ENCODE measurements around the gene PRDM9. TPM values are rescaled to one million over a fixed set of nuclear protein-coding genes. Genes with fewer than 3 reads are reported as not detected.
A peak's percentile ranks its signal among the peaks of the same experiment; 100 is the strongest.
"Not testable (repeated sequence)": the region's sequence is repeated elsewhere in the genome, so short reads cannot be mapped to it uniquely, and the experiment has no call there.

The PRDM9 gene
- not detected for polyA plus RNA-seq (ENCODE audit: insufficient read length in 3 of 3)
- long read RNA-seq, donor 1: 0 reads
- long read RNA-seq, donor 2: 0 reads
- long read RNA-seq, donor 3: 0 reads
- long read RNA-seq, donor 4: 0 reads
- long read RNA-seq, donor 5: 0 reads
- long read RNA-seq, donor 6: 0 reads
- long read RNA-seq, donor 7: 0 reads
- long read RNA-seq, donor 8: 0 reads
- long read RNA-seq, donor 9: 0 reads
- long read RNA-seq, donor 10: 0 reads
- long read RNA-seq, donor 11: 0 reads
- long read RNA-seq, donor 12: 0 reads
- long read RNA-seq, donor 13: 0 reads
- long read RNA-seq, donor 14: 0 reads
- long read RNA-seq, donor 15: 0 reads
- long read RNA-seq, donor 16: 0 reads

DNA sequence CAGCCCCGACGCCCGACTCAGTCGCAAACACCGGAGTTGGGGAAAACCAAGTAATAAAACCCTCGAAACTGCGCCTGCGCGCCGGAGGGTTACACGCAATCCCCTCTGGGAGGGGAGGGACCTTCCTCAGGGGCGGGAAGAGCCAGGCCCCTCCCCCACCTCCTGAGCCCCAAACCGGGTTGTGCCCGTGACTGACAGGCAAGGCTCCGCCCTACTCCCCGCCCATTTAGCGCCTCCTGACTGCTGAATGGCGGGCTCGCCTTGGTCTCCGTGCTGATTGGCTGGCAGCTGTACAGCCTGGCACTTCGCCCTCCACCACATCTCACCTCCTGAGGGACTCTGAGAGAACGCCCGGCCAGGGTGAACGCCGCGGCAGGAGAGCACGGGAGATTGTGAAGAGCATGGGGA is at the start of gene PRDM9:
Gene PRDM9, plus strand, starts transcription at position 332 of the 408 bp plus-strand sequence. CDS start 1,425 bp downstream, outside the sequence.
- DNase-seq: peak; percentile 44

DNA sequence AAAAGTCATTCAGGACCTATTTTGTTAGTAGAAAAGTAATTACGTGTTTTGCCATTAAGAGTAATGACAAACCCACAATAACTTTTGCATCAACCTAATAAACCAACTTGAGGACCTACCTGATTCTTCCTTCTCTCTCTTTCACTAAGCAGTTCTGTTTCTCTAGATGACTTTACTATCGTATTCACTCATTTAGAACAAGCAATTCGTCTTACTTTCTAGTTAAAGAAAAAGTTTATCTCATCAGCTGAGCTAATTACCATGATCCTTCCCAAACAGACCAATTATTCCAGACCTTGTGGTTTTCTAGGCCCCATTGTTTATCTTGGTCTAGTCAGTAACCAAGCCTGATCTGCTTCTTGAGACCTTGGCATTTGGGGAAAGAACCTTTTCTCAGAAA is 49.6 kb upstream of the PRDM9 start:
- no peak for DNase-seq

DNA sequence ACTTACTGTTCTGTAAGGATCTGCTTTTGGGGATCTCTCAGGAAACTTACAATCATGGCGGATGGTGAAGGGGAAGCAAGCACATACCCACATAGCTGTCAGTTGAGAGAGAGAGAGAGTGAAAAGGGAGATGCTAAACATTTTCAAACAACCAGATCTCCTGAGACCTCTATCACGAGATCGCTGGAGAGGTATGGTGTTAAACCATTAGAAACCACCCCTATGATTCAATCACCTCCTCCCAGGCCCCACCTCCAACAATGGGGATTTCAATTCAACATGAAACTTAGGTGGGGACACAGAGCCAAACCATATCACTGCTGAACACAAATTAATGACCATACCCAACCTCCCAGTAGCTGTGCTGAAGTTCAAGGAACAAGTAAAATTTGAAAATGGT is 48.2 kb upstream of the PRDM9 start:
- DNase-seq: no peak

DNA sequence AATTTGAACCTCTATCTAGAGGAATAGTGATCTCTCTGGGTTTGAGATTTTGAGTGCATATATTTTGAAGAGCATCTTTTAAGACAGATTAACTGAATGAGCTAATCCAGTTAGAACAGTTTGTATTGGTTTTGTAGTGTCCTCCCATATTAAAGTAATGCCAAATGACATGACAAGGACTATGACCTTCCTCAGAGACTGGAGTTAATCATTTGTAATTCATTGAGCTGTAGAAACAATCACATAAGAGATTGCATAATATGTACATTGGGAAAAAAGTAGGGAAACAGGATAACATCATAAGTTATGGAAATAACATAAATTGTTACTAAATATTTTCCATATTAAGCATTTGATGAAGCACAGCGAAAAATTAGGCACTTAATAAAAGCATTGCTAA is 45.8 kb upstream of the PRDM9 start:
- DNase-seq: no peak

DNA sequence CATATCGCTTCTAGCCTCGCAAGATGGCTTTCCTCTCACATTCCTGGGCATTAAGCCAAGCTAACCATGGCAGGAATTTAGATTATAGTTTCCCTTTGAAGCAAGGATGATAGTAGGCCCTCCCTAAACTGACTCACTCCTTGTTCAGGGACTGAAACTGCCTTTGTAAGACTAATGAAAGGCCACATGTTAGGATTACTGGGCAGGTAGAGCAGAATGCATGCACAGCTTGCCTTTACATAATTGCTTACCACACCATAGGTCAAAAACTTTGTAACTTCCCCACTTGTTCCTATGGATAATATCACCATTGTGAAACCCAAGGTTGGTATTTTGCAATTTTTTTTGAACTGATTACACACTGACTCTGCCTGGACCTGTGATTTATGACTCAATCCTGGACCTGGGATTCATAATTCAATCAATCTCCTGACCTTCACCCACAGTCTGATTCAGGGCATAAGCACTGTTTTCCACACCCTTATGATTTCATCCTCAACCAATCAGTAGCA is 41.0 kb upstream of the PRDM9 start:
- DNase-seq: no peak

DNA sequence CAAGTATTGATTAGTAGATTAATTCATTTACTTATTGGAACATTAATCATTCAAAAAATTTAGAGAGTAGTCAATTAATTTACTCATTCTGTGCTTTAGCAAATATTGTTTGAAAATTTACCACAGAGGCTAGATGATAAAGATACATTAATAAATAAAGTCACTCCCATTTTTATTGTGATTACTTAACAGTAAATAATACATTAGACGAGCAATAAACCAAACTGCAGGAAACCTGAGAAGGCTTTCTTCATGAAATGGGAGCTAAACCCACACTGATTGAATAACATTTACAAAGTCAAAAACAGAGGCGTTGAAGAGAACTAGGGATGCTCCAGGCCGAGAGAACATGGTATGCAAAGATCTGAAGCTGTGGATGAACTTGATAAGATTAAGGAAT is 38.8 kb upstream of the PRDM9 start:
- no peak for DNase-seq

DNA sequence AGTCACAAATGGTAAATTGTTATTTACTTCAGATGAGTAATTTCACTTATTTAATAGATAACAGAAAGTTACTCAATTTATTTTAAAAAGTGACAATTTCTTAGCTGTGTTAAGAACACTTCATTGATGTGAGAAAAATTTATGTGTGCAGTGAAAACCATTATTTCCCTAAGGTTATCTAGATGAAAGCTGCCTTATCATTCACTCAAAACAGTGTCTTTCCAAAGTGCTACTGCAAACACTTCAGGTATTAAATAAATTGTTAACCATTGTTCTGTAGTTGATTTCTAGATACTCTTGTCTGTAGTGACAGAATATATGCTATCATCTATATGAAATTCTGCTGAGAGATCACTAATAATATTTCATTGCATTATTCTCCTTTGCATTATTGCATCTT is 33.5 kb upstream of the PRDM9 start:
- no peak for DNase-seq

DNA sequence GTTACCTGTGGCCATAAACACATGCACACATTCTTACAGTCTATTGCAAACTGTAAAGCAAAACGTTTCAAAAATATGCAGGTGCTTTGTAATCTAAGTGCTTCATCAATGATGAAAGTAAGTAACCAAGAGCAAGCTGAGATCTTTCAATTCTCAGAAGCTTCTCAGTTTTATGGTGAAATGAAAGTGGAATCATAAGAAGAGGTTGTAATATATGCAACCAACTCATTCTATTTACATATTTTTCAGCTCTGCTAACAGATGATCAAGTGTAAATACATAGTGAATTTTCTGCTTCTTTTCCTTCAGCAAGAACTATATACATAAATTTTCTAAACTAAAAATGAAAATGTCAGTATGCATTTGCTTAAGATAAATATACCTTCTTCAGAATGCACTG is 33.1 kb upstream of the PRDM9 start:
- DNase-seq: no peak

DNA sequence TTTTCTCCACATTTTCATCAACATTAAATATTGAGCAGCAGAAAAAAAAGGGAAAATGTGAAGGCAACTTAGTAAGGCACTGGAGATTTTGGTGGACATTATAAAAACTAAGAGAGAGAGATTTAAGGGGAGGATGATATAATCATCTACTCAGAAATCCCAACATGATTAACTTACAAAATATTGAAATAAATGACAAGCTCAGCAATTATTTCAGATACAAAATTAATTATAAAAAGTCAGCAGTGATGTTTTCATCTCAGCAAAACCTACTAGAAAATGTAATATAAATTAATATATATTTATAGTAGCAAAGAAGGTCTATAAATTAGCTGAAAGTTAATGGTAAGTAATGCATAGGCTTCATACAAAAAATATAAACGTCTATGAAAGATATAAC is 30.8 kb upstream of the PRDM9 start:
- DNase-seq: no peak

DNA sequence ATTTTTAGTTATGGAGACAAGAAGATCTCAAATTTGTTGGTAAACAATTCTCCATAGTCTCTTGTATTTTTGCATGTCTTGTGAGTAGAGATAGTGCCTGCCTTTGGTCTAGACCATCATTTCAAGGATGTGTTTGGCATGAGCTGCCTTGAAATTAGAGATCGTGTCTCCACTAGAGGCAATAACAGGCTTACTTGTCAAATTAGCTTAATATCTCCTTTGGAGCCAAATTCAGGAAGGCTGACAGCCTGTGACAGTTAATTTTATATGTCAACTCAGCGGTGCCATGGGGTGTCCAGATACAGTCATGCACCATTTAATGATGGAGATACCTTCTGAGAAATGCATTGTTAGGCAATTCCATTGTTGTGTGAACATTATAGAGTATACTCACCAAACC is 24.8 kb upstream of the PRDM9 start:
- no peak for DNase-seq

DNA sequence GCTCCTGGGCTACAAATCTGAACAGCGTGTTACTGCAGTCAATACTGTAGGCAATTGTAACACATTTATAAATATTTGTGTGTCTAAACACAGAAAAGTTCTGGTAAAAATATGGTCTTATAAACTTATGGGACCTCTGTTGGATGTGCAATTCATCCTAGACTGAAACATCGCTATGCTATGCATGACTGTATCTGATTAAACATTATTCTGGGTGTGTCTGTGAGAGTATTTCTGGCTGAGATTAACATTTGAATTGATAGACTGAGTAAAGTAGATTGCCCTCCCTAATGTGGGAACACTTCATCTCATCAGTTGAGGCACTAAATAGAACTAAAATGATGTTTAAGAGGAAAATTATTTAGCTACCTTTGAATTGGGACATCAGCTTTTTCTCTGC is 24.3 kb upstream of the PRDM9 start:
- no peak for DNase-seq

DNA sequence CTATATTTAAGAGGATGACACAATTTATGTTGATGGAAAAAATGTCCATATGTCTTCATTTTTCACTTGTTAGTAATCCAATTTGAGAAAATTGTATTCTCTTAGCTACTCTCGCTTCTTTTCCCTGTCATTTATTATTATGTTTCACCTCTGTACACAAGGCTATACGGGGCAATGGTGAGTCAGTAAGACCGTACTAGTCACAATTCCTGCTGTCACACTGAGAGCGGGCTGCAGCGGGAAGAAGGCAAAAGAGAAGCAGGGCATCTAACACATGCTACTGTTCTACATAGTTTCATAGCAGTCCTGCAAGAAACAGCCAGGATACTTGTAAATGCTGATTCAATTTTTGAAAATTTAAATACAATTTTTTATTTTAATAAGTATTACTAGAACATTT is 23.3 kb upstream of the PRDM9 start:
- DNase-seq: no peak

DNA sequence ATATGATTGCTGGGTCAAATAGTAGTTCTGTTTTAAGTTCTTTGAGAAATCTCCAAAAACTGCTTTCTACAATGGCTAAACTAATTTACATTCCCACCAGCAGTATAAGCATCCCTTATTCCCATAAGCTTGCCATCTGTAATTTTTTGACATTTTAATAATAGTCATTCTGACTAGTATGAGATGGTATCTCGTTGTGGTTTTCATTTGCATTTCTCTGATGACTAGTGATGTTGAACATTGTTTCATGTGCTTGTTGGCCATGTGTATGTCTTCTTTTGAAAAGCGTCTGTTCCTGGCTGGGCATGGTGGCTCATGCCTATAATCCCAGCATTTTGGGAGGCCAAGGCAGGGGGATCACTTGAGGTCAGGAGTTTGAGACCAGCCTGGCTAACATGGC is 21.2 kb upstream of the PRDM9 start:
- not testable (repeated sequence) for DNase-seq

DNA sequence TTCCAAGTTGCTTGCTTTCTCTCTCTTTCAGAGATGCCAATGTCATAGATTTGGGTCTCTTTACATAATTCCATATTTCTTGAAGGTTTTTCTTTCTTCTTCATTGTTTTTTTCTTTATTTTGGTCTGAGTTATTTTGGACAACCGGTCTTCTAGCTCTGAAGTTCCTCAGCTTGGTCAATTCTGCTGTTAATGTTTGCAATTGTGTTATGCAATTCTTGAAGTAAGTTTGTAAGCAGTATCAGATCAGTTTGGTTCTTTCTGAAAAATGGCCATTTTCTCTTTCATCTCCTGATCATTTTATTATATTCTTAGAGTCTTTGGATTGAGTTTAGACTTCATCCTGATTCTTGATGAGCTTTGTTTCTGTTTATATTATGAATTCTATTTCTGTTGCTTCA is 16.4 kb upstream of the PRDM9 start:
- no peak for DNase-seq

DNA sequence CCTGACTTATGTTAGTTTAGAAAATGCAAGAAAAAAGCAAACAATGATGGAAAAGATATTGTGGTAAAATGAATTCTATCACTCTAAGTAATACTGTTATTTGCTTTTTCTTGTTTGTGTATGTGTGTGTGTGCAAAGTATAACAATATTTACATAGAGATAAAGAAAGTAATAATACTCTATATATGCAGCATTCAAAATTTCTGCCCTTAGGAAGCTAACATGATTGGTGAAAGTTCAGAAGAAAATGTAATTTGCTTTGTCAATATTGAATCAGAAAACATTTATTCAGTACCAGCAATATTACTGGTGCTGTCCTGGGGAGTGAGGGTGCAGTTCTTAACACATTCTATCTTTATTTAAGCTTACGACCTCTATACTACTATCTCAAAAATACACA is 12.9 kb upstream of the PRDM9 start:
- no peak for DNase-seq

DNA sequence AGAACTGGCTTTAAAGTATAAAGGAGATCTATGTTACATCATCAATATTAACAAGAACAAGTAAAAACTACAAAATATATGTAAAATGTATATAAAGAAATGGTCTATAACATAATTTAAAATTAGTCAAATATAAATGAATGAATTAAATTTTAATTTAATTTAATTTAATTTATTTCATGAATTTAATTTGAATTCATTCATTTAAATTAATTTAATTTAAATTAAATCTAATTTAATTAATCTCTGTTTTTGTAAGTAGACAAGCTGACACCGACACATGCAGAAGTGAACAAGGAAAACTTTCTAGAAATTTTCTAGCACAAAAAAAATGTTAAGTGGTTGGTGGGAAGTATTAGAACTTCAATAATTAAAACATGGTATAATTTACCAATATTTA is 10.8 kb upstream of the PRDM9 start:
- no peak for DNase-seq

DNA sequence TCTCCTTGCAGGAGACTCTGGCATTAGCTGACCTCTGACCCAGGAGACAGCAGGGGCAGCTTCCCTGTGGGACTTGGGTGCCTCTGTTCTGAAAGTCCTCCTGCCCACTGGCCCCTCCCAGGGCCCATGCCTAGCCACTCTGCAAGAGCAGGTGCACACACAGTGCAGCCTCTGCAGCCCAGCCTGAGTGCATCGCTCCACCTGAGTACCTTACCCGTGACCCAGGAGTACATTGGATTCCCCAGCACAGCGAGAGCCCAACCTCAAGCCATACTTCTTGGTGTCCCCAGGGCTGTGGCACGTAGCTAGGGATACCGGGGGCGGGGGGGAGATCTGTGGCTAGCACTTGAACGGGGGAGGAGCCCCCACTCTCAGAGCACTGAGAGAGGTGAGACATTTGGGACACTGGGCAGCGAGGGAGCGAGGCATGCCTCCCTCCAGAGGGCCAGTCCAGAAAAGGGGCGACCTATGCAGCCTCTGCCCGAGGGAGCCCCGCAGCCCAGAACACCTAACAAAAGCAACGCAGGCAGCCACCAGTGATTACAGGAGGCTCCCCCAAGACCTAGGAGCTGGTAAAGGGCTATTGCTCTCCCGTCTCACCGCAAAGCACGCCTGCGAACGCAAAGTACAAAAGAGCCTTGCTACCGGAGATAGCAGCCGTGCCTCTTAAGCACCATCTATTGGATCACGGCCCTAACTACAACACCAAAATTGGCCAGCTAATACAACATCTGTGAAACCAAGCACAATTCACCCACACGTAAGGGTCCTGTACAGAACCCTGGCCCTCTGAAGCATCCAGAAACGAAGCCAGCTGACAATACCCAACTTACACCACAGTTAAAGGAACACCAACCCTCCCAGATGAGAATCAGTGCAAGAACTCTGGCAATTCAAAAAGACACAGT is 826 bp upstream of the PRDM9 start:
- peak; percentile 34 for DNase-seq

DNA sequence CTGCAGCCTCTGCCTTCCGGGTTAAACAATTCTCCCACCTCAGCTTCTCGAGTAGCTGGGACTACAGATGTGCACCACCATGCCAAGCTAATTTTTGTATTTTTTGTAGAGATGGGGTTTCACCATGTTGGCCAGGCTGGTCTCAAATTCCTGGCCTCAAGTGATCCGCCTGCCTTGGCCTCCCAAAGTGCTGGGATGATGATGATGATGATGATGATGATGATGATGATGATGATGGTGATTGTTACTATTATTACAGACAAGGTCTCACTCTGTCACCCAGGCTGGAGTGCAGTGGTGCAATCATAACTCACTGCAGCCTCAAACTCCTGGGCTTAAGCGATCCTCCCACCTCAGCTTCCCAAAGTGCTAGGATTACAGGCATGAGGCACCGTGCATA is 3.0 kb downstream of the PRDM9 start:
- DNase-seq: not testable (repeated sequence)

DNA sequence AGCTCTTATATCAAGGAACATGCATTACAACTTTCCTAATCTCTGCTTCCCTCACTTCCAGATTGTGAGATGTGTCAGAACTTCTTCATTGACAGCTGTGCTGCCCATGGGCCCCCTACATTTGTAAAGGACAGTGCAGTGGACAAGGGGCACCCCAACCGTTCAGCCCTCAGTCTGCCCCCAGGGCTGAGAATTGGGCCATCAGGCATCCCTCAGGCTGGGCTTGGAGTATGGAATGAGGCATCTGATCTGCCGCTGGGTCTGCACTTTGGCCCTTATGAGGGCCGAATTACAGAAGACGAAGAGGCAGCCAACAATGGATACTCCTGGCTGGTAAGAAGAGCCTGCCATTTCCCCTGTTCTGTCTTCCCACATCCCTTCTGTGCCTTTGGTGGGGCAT is 15.1 kb downstream of the PRDM9 start:
- DNase-seq: no peak

DNA sequence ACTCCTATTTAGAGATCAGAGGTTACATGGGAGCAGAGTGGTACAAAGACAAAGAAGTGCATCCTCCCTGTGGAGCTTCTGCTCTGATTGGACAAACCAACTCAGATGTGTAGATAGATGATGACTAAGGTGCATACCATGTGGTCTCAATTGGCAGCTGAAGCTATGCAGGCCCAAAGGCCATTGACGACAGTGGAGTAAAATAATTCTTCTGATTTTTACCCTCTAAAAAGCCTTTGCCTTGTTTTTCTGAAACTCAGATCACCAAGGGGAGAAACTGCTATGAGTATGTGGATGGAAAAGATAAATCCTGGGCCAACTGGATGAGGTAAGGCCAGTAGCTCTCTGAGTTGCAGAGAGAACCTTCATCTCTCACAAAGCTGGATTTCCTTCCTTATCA is 15.6 kb downstream of the PRDM9 start:
- DNase-seq: no peak

DNA sequence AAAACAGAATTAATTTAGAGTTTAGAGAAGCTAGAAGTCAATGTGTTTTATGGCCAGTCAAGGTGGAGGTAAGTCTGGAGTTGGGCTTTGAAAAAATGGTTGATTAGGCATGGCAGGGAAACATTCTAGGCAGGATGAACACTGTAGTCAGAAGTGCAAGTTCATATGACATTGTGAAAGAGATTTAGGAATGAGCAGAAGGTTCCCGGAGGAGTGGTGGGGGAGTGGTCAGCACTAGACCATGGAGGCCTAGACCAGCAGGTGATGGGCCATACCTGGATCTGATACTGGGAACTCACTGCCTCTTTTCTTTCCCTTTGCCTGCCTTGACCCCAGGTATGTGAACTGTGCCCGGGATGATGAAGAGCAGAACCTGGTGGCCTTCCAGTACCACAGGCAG is 16.6 kb downstream of the PRDM9 start:
- DNase-seq: no peak

DNA sequence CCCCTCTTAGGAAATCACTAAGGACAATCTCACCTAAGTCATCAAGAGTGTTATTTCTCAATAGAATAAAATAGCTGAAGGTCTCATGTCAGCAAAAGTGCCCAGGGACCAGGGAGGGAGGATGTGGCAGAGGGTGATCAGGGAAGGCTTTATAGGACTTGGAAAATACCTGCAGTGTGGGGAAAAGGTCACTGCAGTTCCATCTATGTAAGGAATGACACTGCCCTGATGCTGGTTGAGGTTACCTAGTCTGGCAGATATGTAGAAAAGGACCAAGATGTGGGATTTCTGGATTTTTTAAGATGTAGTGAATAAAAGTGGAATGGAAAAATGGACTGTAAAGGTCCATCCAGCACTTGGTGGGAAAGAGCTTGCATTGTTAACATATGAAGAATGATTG is 18.3 kb downstream of the PRDM9 start:
- no peak for DNase-seq

DNA sequence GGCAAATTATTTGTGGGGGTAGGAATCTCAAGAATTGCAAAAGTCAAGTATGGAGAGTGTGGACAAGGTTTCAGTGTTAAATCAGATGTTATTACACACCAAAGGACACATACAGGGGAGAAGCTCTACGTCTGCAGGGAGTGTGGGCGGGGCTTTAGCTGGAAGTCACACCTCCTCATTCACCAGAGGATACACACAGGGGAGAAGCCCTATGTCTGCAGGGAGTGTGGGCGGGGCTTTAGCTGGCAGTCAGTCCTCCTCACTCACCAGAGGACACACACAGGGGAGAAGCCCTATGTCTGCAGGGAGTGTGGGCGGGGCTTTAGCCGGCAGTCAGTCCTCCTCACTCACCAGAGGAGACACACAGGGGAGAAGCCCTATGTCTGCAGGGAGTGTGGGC is 19.2 kb downstream of the PRDM9 start:
- not testable (repeated sequence) for DNase-seq
